ENCODE results near the gene GOLGA7B. TPM values are rescaled to one million over a fixed set of nuclear protein-coding genes. Genes with fewer than 3 reads are reported as not detected.
"Not testable (repeated sequence)": the region's sequence is repeated elsewhere in the genome, so short reads cannot be mapped to it uniquely, and the experiment has no call there.

Gene GOLGA7B
- total RNA-seq, 1 experiment from 2014 or later = 1.5 TPM

- CTCF ChIA-PET = interaction anchor here (0.5 kb wide), 1 partner anchor 134 kb away, joined by 5 read pairs; no protein-coding TSS in a partner anchor
- in situ Hi-C loops (cut with HindIII; ENCODE audit: low pct_unique_long_range_greater_than_20kb, low sequenced_read_pairs) (no loop called here), intact Hi-C loops (cut with micrococcal nuclease; ENCODE audit: unreplicated experiment) (no loop called here)
- peaks cover 3% of the 10 kb centered on the region; the same call in 1 of the 2 replicates for H3K27me3 ChIP-seq (ENCODE audit: control insufficient read depth, insufficient read depth, low read length)
- H3K4me1 ChIP-seq (ENCODE audit: control insufficient read depth, insufficient read depth, low read length) = 0 out of 2 replicates have a peak, but pooled peaks cover 8% of the 10 kb centered on the region
- no peak for DNase-seq (ENCODE audit: low read depth, low spot score)
- no peak overlapping the region for H3K4me3 ChIP-seq (ENCODE audit: low read depth in 2 of 2, low read length in 2 of 2)
- TF ChIP-seq SIN3A (IDR thresholded peaks at IDR 0.05; ENCODE audit: borderline replicate concordance, insufficient read depth, low read depth, low read length) (no peak), CTCF (IDR thresholded peaks at IDR 0.05) (no peak), POLR2AphosphoS5 (IDR thresholded peaks at IDR 0.05; ENCODE audit: low read depth, low read length) (no peak), TCF7L2 (IDR thresholded peaks at IDR 0.05; ENCODE audit: low read depth, low read length) (no peak), REST (IDR thresholded peaks at IDR 0.05; ENCODE audit: insufficient read depth in 1 of 2, low read depth in 2 of 2, low read length in 1 of 2) (no peak)
- no TSS peak for BruUV-seq (replicated peaks)
- no peaks in the 10 kb centered on the region for H3K36me3 ChIP-seq (ENCODE audit: control insufficient read depth, insufficient read depth, low read length)
- no peak for ATAC-seq
- POLR2A ChIA-PET = interaction anchor here (0.6 kb wide), 1 partner anchor 85 kb away, joined by 8 read pairs; no protein-coding TSS in a partner anchor
- no peaks in the 10 kb centered on the region for H3K9me3 ChIP-seq (ENCODE audit: control insufficient read depth, insufficient read depth, low read depth, low read length)
- H3K27ac ChIP-seq (ENCODE audit: low read length) = no peak overlapping the region
Measured at GRCh38 chr10:97842656-97843280, 6.9 kb upstream of the GOLGA7B start.

- 0 out of 2 replicates have a peak, but pooled peaks cover 8% of the 10 kb centered on the region for H3K4me1 ChIP-seq (ENCODE audit: control insufficient read depth, insufficient read depth, low read length)
- intact Hi-C loops (cut with micrococcal nuclease; ENCODE audit: unreplicated experiment) (no loop called here), in situ Hi-C loops (cut with HindIII; ENCODE audit: low pct_unique_long_range_greater_than_20kb, low sequenced_read_pairs) (no loop called here)
- no TSS peak for BruUV-seq (replicated peaks)
- no peaks in the 10 kb centered on the region for H3K9me3 ChIP-seq (ENCODE audit: control insufficient read depth, insufficient read depth, low read depth, low read length)
- DNase-seq (ENCODE audit: low read depth, low spot score) (no peak), ATAC-seq (no peak)
- ChIA-PET CTCF (interaction anchor here (0.5 to 0.6 kb wide), 2 partner anchors 134 to 148 kb away, joined by 4 to 5 read pairs; no protein-coding TSS in a partner anchor), POLR2A (interaction anchor here (0.6 kb wide), 1 partner anchor 85 kb away, joined by 8 read pairs; no protein-coding TSS in a partner anchor)
- TF ChIP-seq REST (IDR thresholded peaks at IDR 0.05; ENCODE audit: insufficient read depth in 1 of 2, low read depth in 2 of 2, low read length in 1 of 2) (no peak), TCF7L2 (IDR thresholded peaks at IDR 0.05; ENCODE audit: low read depth, low read length) (no peak), POLR2AphosphoS5 (IDR thresholded peaks at IDR 0.05; ENCODE audit: low read depth, low read length) (no peak), SIN3A (IDR thresholded peaks at IDR 0.05; ENCODE audit: borderline replicate concordance, insufficient read depth, low read depth, low read length) (no peak), CTCF (IDR thresholded peaks at IDR 0.05) (no peak)
- H3K27ac ChIP-seq (ENCODE audit: low read length) = no peak overlapping the region
- no peaks in the 10 kb centered on the region for H3K36me3 ChIP-seq (ENCODE audit: control insufficient read depth, insufficient read depth, low read length)
- peaks cover 3% of the 10 kb centered on the region; the same call in 1 of the 2 replicates for H3K27me3 ChIP-seq (ENCODE audit: control insufficient read depth, insufficient read depth, low read length)
- no peak overlapping the region for H3K4me3 ChIP-seq (ENCODE audit: low read depth in 2 of 2, low read length in 2 of 2)
Measured at GRCh38 chr10:97843281-97843671, 6.4 kb upstream of the GOLGA7B start.

- BruUV-seq (replicated peaks); DNase-seq (ENCODE audit: low read depth, low spot score); H3K4me3 ChIP-seq (ENCODE audit: low read depth in 2 of 2, low read length in 2 of 2); CTCF ChIA-PET; H3K9me3 ChIP-seq (ENCODE audit: control insufficient read depth, insufficient read depth, low read depth, low read length); intact Hi-C loops (cut with micrococcal nuclease; ENCODE audit: unreplicated experiment); POLR2A ChIA-PET; H3K4me1 ChIP-seq (ENCODE audit: control insufficient read depth, insufficient read depth, low read length); ATAC-seq; H3K36me3 ChIP-seq (ENCODE audit: control insufficient read depth, insufficient read depth, low read length); H3K27ac ChIP-seq (ENCODE audit: low read length); H3K27me3 ChIP-seq (ENCODE audit: control insufficient read depth, insufficient read depth, low read length); in situ Hi-C loops (cut with HindIII; ENCODE audit: low pct_unique_long_range_greater_than_20kb, low sequenced_read_pairs): not testable (repeated sequence)
Measured at GRCh38 chr10:97843972-97844371, 5.7 kb upstream of the GOLGA7B start.
